Skeletal muscle tissue (tissue), 4 donors: ENCODE data around the gene OR5AS1. TPM values are rescaled to one million over a fixed set of nuclear protein-coding genes. Genes with fewer than 3 reads are reported as not detected.

Source experiments
- H3K27ac ChIP-seq: one replicate; pipeline ENCODE4 v1.7.0; 2013; ENCODE audit warnings: mild to moderate bottlenecking, low read depth, low read length, inconsistent platforms
- H3K27me3 ChIP-seq, 3 donors: one replicate each; pipeline ENCODE4 v1.7.0; 2013; ENCODE audit warnings: low read length in 3 of 3; ENCODE audit not compliant: control insufficient read depth in 3 of 3, insufficient read depth in 3 of 3
- H3K36me3 ChIP-seq, 3 donors: one replicate each; pipeline ENCODE4 v1.7.0; 2013; ENCODE audit warnings: low read length in 3 of 3; ENCODE audit not compliant: control insufficient read depth in 3 of 3, insufficient read depth in 3 of 3
- H3K4me1 ChIP-seq, 3 donors: one replicate each; pipeline ENCODE4 v1.7.0; 2013; ENCODE audit warnings: low read length in 3 of 3, mild to moderate bottlenecking in 3 of 3; ENCODE audit not compliant: control insufficient read depth in 3 of 3, insufficient read depth in 3 of 3
- H3K4me3 ChIP-seq, 3 donors: one replicate each; pipeline ENCODE4 v1.7.0; 2013; ENCODE audit warnings: low read length in 3 of 3
- H3K9ac ChIP-seq, 3 donors: one replicate each; pipeline ENCODE4 v1.7.0; 2013; ENCODE audit warnings: low read length in 3 of 3, mild to moderate bottlenecking in 3 of 3, moderate library complexity in 2 of 3, low read depth in 1 of 3
- H3K9me3 ChIP-seq, 3 donors: one replicate each; pipeline ENCODE4 v1.7.0; 2013; ENCODE audit warnings: low read length in 3 of 3; ENCODE audit not compliant: control insufficient read depth in 3 of 3
- total RNA-seq: library from RNA; depleted of rRNA; stranded (reverse); fragments of >200 nt; gene quantifications from one replicate; pipeline ENCODE4 v1.2.3, GENCODE V29; 2014
- donor health status: Osteomylitis.

Gene OR5AS1
- total RNA-seq, 1 donor from 2014 or later = not detected

DNA sequence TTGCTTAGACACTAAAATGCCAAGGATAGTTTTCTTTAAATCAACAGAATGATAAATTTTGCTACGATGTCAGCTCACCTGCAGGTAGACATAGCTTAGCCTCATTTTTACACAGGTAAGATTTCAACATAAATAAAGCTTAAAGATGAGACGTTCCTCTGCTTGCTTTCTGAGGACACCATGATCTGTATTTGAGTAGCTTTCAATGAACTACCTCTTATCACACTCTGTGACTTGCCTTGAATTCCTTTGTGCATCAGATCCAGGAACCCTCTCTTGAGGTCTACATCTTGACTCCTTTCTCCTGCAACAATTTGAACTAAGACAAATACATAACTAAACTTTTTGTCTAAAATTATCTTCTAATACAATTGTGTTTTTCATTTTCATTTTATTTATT, 39.5 kb downstream of the OR5AS1 start:
- no peak overlapping the region for H3K27ac ChIP-seq
- H3K9me3 ChIP-seq = peaks cover 0 to 3% (median 0%) of the 10 kb centered on the region in 3 donors
- no peaks in the 10 kb centered on the region for H3K27me3 ChIP-seq
- H3K36me3 ChIP-seq = no peaks in the 10 kb centered on the region
- H3K4me1 ChIP-seq = no peaks in the 10 kb centered on the region
- H3K4me3 ChIP-seq = no peak overlapping the region
- H3K9ac ChIP-seq = no peak overlapping the region

Other genes with a start within 250 kb of the OR5AS1 start
- gene OR5D14, start 232.1 kb upstream of the OR5AS1 start, total RNA-seq = not detected
- not detected for gene OR5L1, start 216.3 kb upstream of the OR5AS1 start, total RNA-seq
- gene OR5D18, start 208.0 kb upstream of the OR5AS1 start, total RNA-seq = not detected
- gene OR5L2, start 200.4 kb upstream of the OR5AS1 start, total RNA-seq = not detected
- not detected for gene OR5D16, start 188.9 kb upstream of the OR5AS1 start, total RNA-seq
- gene TRIM51, start 144.4 kb upstream of the OR5AS1 start, total RNA-seq = not detected
- gene OR5W2, start 113.1 kb upstream of the OR5AS1 start, total RNA-seq = not detected
- not detected for gene OR5I1, start 91.3 kb upstream of the OR5AS1 start, total RNA-seq
- gene OR10AG1, start 57.7 kb upstream of the OR5AS1 start, total RNA-seq = not detected
- gene OR5F1, start 33.0 kb upstream of the OR5AS1 start, total RNA-seq = not detected
- not detected for gene OR8I2, start 65.7 kb downstream of the OR5AS1 start, total RNA-seq
- gene OR8H2, start 76.0 kb downstream of the OR5AS1 start, total RNA-seq = not detected
- not detected for gene OR8H3, start 94.7 kb downstream of the OR5AS1 start, total RNA-seq
- gene OR8J3, start 112.5 kb downstream of the OR5AS1 start, total RNA-seq = not detected
- not detected for gene OR8K5, start 132.7 kb downstream of the OR5AS1 start, total RNA-seq
- not detected for gene OR5J2, start 149.0 kb downstream of the OR5AS1 start, total RNA-seq
- gene OR5T2, start 206.6 kb downstream of the OR5AS1 start, total RNA-seq = not detected
- not detected for gene OR5T3, start 224.6 kb downstream of the OR5AS1 start, total RNA-seq
- gene OR5T1, start 246.5 kb downstream of the OR5AS1 start, total RNA-seq = not detected